B cell (primary cell): ENCODE measurements around the gene PURB.

ENCODE experiments used
- CTCF ChIP-seq: fragments of 200-600 bp; IDR thresholded peaks from one replicate; pipeline ENCODE4 v1.8.0; 2022; ENCODE audit warnings: antibody characterized with exemption, mild to moderate bottlenecking
- EZH2 ChIP-seq: IDR thresholded peaks from 2 replicates; pipeline ENCODE4 v1.6.1; 2012; ENCODE audit warnings: borderline replicate concordance, low read depth, mild to moderate bottlenecking, moderate library complexity, low read length; ENCODE audit not compliant: insufficient read depth, poor library complexity, severe bottlenecking

DNA sequence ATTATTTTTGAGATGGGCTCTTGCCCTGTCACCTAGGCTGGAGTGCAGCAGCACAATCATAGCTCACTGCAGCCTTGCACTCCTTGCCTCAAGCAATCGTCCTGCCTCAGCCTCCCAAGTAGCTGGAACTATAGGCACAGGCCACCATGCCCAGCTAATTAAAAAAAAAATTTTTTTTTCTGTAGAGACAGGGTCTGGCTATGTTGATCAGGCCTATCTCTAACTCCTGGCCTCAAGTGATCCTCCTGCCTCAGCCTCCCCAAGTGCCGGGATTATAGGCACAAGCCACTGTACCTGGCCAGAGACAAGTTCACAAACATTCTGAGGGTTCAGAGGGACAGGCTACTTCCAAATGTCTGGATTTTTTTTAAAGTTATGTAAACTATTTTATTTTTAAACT is 32.1 kb upstream of the PURB start:
- TF ChIP-seq CTCF, result no peak
- no peak for TF ChIP-seq EZH2
